ENCODE measurements around the gene UGT2B17.
"Not testable (repeated sequence)": the region's sequence is repeated elsewhere in the genome, so short reads cannot be mapped to it uniquely, and the experiment has no call there.

Gene UGT2B17

DNA sequence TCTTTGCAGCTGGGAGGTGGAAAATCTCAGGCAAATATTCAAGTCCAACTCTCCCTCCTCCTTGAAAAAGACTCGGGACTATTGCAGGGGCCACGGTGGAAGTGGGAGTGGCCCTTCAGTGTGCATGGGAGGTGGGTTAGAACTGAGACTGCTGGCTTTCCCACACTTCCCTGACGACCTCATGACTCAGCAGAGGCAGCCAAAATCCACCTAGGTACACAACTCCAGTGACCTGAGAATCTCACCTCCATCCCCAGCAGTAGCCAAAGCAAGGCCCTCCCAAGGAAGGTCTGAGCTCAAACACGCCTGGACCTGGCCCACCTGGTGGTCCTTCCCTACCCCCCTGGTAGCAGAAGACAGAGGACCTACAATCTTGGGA lies 6.2 kb upstream of the UGT2B17 start:
- no peak for DNase-seq (ENCODE audit: low read depth)
- no peak overlapping the region for H3K4me3 ChIP-seq (ENCODE audit: low read depth, low read length)
- in situ Hi-C loops (cut with HindIII; ENCODE audit: low sequenced_read_pairs) = no loop called here
- no peak for TF ChIP-seq CTCF (IDR thresholded peaks at IDR 0.05; ENCODE audit: low read depth, low read length, missing control alignments)

DNA sequence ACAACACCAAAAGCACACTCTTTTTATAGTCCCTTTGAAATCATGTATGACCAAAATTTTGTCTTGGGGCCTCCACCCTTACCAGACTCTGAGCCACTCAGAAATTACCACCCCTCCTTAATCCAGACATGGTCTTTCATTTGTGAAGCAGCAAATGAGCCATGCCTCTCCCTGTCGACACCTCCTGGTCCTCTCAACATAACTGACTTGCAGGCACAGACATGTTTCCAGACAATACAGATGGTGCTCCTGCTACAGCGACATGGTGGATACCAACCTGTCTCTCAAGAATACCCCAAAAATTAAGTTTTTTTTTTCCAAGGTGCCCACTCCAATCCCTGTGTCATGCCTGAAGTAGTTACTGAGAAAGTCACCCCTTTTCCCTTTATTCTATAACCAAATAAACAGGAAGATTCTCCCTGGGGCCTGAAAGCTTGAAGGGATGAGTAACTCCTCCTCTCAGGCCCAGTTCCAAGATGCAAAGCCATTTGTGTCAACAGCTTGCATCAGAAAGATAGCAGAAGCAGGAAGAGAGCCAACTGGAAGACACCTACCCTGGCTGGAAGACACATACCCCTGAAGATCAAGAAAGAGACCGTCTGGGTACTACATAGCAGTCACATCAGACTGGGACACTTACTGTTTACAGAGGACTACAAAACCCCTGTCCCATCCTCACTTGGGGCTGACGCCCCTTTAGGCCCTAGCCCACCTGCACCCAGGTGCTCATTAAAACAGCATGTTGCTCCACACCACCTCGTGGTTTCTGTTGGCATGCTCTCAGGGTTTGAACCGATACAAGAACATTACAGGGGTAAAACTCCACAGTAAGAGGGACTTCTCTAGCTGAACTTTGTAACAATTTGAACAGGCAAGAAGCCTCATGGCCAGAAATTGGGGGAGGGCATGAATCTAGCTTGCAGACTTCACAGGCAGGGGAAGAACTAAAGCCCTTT lies 5.5 kb upstream of the UGT2B17 start:
- H3K4me3 ChIP-seq (ENCODE audit: low read depth, low read length) = no peak overlapping the region
- no peak for DNase-seq (ENCODE audit: low read depth)
- no peak for TF ChIP-seq CTCF (IDR thresholded peaks at IDR 0.05; ENCODE audit: low read depth, low read length, missing control alignments)
- in situ Hi-C loops (cut with HindIII; ENCODE audit: low sequenced_read_pairs) = no loop called here

DNA sequence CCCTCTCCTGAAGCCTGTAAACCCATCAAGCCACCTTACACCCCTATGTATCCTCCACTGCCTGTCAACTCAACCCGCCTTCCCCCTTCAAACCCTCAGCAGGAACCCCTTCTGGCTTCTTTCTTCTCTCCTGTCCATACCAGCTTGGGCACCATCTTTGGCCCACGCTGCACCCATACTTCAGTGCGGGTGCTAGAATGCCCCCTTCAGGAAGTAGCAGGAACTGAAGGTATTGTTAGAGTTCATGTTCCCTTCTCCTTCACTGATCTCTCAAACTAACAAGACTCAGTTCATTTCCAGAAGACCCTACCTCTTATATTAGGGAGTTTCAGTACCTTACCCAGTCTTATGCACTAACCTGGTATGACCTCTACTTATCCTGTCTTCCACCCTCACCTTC lies 1.5 kb upstream of the UGT2B17 start:
- H3K4me3 ChIP-seq (ENCODE audit: low read depth, low read length) = no peak overlapping the region
- TF ChIP-seq CTCF (IDR thresholded peaks at IDR 0.05; ENCODE audit: low read depth, low read length, missing control alignments) = no peak
- in situ Hi-C loops (cut with HindIII; ENCODE audit: low sequenced_read_pairs) = no loop called here
- DNase-seq (ENCODE audit: low read depth) = no peak

- in situ Hi-C loops (cut with HindIII; ENCODE audit: low sequenced_read_pairs); H3K4me3 ChIP-seq (ENCODE audit: low read depth, low read length); DNase-seq (ENCODE audit: low read depth): not testable (repeated sequence)
These were observed 486 bp downstream of the UGT2B17 start for GRCh38 chr4:68575636-68576035.

- DNase-seq (ENCODE audit: low read depth) = no peak
- in situ Hi-C loops (cut with HindIII; ENCODE audit: low sequenced_read_pairs) = no loop called here
- no peak for TF ChIP-seq CTCF (IDR thresholded peaks at IDR 0.05; ENCODE audit: low read depth, low read length, missing control alignments)
These were observed 1.0 kb downstream of the UGT2B17 start for GRCh38 chr4:68575081-68575480.

GRCh38 chr4:68572653-68573170 lies 3.4 kb downstream of the UGT2B17 start:
- no peak for TF ChIP-seq CTCF (IDR thresholded peaks at IDR 0.05; ENCODE audit: low read depth, low read length, missing control alignments)
- H3K4me3 ChIP-seq (ENCODE audit: low read depth, low read length) = no peak overlapping the region
- in situ Hi-C loops (cut with HindIII; ENCODE audit: low sequenced_read_pairs) = no loop called here
- DNase-seq (ENCODE audit: low read depth) = no peak

More at GRCh38 chr4:68575081-68575480, 1.0 kb downstream of the UGT2B17 start:
- no peak overlapping the region for H3K4me3 ChIP-seq (ENCODE audit: low read depth, low read length)

DNA sequence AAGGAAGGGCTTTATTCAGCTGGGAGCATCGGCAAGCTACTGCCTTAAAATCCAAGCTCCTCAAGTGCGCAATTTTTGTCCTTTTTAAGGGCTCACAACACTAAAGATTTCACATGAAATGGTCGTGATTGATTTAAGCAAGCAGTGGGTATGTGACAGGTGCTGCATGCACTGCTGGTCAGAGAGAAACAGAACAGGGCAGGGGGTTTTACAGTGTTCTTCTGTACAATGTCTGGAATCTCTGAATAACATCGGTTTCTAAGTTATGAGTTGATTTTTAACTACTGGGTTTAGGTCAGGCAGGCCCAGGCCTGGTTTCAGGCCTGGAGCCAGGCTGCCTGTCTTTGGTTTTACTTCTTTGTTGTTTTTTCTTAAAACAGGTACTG lies 6.0 kb downstream of the UGT2B17 start:
- no peak overlapping the region for H3K4me3 ChIP-seq (ENCODE audit: low read depth, low read length)
- no peak for DNase-seq (ENCODE audit: low read depth)
- in situ Hi-C loops (cut with HindIII; ENCODE audit: low sequenced_read_pairs) = no loop called here
- TF ChIP-seq CTCF (IDR thresholded peaks at IDR 0.05; ENCODE audit: low read depth, low read length, missing control alignments) = no peak
